ENCODE data around the gene NHEJ1. TPM values are rescaled to one million over a fixed set of nuclear protein-coding genes. Genes with fewer than 3 reads are reported as not detected.

Gene NHEJ1
- total and polyA plus RNA-seq, 12 donors: 3.8 to 12.0 (median 7.1) TPM

DNA sequence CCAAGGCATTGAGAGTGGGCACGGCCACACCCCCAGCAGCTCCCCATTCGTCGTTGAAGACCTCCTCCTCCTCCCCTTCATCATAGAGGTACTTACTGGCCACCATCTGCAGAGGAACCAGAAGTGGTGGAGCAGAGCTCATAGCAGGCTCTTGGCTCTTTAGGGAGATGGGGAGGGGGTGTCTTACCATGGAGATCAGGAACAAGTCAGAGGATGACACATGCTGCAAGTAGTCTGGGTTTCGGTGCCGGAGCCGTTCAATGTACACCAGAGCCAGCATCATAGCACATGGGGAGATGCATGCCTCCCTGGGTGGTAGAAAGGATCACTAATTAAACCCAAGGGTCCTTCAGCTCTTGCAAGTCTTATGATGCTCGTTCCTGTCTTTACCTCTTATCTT lies 14.2 kb upstream of the NHEJ1 start:
- Histone ChIP-seq H3K4me3 (no peak overlapping the region), H3K9me3 (no peaks in the 10 kb centered on the region), H3K27me3 (no peaks in the 10 kb centered on the region), H3K27ac (no peak overlapping the region), H3K4me1 (peaks cover 11 to 52% (median 43%) of the 10 kb centered on the region in 9 donors), H3K36me3 (peaks cover 0 to 46% (median 33%) of the 10 kb centered on the region in 9 donors)
- WGBS, 2 donors: 83 to 87% methylated on average over 7 of the region's 7 CpGs
- intact Hi-C loops (cut with DNase I): loop anchor here in 6 of 10 donors (5.0 to 10.0 kb wide), 6 partner anchors 32 to 212 kb away; partner anchors contain the start of genes DNPEP (in 4 of the 6), ABCB6 (in 2 of the 6) and ZFAND2B (in 1 of the 6)
- DNase-seq (no peak), ATAC-seq (no peak)
- TF ChIP-seq, protein P1, sequence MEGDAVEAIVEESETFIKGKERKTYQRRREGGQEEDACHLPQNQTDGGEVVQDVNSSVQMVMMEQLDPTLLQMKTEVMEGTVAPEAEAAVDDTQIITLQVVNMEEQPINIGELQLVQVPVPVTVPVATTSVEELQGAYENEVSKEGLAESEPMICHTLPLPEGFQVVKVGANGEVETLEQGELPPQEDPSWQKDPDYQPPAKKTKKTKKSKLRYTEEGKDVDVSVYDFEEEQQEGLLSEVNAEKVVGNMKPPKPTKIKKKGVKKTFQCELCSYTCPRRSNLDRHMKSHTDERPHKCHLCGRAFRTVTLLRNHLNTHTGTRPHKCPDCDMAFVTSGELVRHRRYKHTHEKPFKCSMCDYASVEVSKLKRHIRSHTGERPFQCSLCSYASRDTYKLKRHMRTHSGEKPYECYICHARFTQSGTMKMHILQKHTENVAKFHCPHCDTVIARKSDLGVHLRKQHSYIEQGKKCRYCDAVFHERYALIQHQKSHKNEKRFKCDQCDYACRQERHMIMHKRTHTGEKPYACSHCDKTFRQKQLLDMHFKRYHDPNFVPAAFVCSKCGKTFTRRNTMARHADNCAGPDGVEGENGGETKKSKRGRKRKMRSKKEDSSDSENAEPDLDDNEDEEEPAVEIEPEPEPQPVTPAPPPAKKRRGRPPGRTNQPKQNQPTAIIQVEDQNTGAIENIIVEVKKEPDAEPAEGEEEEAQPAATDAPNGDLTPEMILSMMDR (IDR thresholded peaks at IDR 0.05): no peak

DNA sequence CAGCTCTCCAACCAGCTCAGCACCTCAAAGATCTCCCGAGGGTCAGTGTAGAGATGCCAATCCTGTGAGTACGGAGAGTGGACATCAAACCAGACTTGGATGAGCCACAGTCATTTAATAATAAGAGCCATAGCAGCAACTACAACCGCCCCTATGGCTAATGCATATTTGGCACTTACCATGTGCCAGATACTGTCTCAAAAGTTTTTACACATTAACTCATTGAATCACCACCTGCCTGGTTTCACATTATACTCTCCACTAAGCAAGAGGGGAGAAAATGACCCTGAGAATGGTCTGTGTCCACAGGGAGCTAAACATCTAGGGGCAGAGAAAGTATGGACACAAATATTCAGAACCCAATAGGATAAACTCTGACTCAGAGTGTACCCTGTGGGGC lies 13.5 kb upstream of the NHEJ1 start:
- DNase-seq: no peak
- Histone ChIP-seq H3K4me3 (no peak overlapping the region), H3K9me3 (no peaks in the 10 kb centered on the region), H3K27me3 (no peaks in the 10 kb centered on the region), H3K36me3 (peaks cover 0 to 40% (median 28%) of the 10 kb centered on the region in 9 donors), H3K27ac (no peak overlapping the region), H3K4me1 (peaks cover 8 to 46% (median 36%) of the 10 kb centered on the region in 9 donors)
- WGBS, 2 donors: 92 to 93% methylated on average over 3 of the region's 3 CpGs
- TF ChIP-seq, protein P1 (IDR thresholded peaks at IDR 0.05): no peak
- intact Hi-C loops (cut with DNase I): loop anchor here in 4 of 10 donors (5.0 to 10.0 kb wide), 3 partner anchors 33 to 211 kb away; partner anchors contain the start of genes DNPEP (in 2 of the 4) and ZFAND2B (in 1 of the 4)
- ATAC-seq: no peak

DNA sequence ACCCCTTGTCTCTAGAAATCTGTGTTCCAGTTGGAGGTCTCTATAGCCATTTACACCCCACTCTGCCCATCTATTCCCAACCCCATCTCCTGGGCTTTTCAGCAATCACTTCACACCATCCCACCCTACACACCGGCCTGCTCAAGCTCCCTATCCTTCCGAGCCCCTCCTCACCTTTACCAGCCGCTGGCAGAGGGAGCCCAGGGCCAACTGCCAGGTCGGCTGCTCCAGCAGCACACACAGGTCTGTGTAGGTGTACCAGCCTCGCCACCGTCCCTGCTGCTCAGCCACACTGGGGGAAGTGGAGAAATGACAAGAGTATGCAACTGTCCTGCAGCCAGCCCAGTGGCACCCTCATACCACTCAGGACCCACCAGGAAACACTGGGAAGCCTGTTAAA lies 12.6 kb upstream of the NHEJ1 start:
- Histone ChIP-seq H3K36me3 (peaks cover 0 to 40% (median 28%) of the 10 kb centered on the region in 9 donors), H3K27me3 (no peaks in the 10 kb centered on the region), H3K27ac (no peak overlapping the region), H3K4me1 (peaks cover 4 to 47% (median 27%) of the 10 kb centered on the region in 9 donors), H3K4me3 (no peak overlapping the region), H3K9me3 (no peaks in the 10 kb centered on the region)
- WGBS, 2 donors: 89% methylated on average over 6 of the region's 6 CpGs
- DNase-seq (no peak), ATAC-seq (no peak)
- TF ChIP-seq, protein P1 (IDR thresholded peaks at IDR 0.05): no peak
- intact Hi-C loops (cut with DNase I): loop anchor here in 4 of 10 donors (5.0 to 10.0 kb wide), 3 partner anchors 34 to 212 kb away; partner anchors contain the start of genes DNPEP (in 2 of the 4) and ZFAND2B (in 1 of the 4)

DNA sequence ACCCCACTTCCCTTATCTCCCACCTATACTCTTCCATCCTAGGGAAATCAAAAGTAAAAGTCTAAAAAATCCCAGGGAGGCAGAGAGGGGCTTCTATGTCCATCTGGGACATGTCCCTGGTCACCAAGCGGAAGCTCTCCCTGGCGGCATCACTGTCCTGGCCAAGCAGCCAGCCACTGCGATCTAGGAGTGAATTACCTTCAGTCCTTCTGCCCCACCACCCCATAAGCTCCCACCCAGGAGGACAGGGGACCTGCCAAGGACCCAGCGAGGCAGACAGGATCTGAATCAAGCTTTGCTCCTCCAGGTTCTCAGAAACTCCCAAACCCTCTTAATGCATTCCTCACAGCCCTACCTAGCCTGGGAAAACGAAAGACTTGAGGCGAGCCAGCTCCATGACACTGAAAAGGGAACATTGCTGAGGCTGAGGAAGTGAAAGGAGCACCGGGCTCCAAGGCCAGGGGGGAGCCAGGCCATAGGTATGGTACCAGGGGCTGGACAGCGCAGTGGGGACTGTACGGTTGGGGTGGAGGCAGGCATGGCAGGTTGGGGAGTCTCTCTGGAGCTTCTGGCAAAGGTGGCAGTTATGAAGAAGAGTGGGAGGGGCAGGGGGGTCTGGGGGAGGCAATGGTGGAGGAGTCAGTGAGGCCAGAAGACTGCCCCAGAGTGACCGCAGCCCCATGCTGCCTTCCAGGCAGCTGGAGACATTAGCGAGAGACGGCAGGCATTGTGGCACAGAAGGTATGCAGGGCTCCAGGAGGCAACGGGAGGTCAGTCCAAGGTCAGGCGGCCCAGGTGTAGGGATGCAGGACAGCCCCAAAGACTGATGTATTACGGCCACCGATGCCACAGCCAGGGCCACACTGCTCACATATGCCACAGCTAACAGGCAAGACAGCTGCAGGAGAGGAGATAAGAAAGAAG lies 11.9 kb upstream of the NHEJ1 start:
- Histone ChIP-seq H3K27me3 (no peaks in the 10 kb centered on the region), H3K27ac (peak overlapping the region in 1 of 10 donors; percentile 72), H3K4me3 (no peak overlapping the region), H3K4me1 (peaks cover 4 to 45% (median 27%) of the 10 kb centered on the region in 9 donors), H3K9me3 (no peaks in the 10 kb centered on the region), H3K36me3 (peaks cover 0 to 40% (median 28%) of the 10 kb centered on the region in 9 donors)
- WGBS, 2 donors: 86 to 88% methylated on average over 16 of the region's 16 CpGs
- intact Hi-C loops (cut with DNase I): loop anchor here in 4 of 10 donors (5.0 to 10.0 kb wide), 3 partner anchors 35 to 212 kb away; partner anchors contain the start of genes DNPEP (in 2 of the 4) and ZFAND2B (in 1 of the 4)
- ATAC-seq (no peak), DNase-seq (no peak)
- TF ChIP-seq, protein P1 (IDR thresholded peaks at IDR 0.05): no peak

Data from heart right ventricle (tissue), 16 donors.